Hepatocyte (in vitro differentiated cells): Measurements from ENCODE around the gene NENF.

Source experiments
- CTCF ChIP-seq: fragments of 200-600 bp; sonication (generic); IDR thresholded peaks from 2 replicates; pipeline ENCODE4 v1.5.1; 2016; ENCODE audit warnings: antibody characterized with exemption, mild to moderate bottlenecking; ENCODE audit not compliant: poor library complexity
- EZH2 ChIP-seq: fragments of 200-600 bp; sonication (generic); IDR thresholded peaks from 2 replicates; pipeline ENCODE4 v1.6.1; 2016; ENCODE audit warnings: antibody characterized with exemption, mild to moderate bottlenecking, borderline replicate concordance

- TF ChIP-seq CTCF = no peak
- TF ChIP-seq EZH2 = no peak
Observed at GRCh38 chr1:212432661-212433576, at the start of gene NENF.
